Measurements from ENCODE around the gene TTC7B.

GRCh38 chr14:90587252-90587910 lies 228.8 kb downstream of the TTC7B start:
- TF ChIP-seq, protein P1, sequence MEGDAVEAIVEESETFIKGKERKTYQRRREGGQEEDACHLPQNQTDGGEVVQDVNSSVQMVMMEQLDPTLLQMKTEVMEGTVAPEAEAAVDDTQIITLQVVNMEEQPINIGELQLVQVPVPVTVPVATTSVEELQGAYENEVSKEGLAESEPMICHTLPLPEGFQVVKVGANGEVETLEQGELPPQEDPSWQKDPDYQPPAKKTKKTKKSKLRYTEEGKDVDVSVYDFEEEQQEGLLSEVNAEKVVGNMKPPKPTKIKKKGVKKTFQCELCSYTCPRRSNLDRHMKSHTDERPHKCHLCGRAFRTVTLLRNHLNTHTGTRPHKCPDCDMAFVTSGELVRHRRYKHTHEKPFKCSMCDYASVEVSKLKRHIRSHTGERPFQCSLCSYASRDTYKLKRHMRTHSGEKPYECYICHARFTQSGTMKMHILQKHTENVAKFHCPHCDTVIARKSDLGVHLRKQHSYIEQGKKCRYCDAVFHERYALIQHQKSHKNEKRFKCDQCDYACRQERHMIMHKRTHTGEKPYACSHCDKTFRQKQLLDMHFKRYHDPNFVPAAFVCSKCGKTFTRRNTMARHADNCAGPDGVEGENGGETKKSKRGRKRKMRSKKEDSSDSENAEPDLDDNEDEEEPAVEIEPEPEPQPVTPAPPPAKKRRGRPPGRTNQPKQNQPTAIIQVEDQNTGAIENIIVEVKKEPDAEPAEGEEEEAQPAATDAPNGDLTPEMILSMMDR (optimal IDR thresholded peaks at IDR 0.05 in 1 of 3, IDR thresholded peaks at IDR 0.05 in 1 of 3, conservative IDR thresholded peaks at IDR 0.05 in 1 of 3; ENCODE audit: extremely low read depth in 1 of 3, insufficient read depth in 2 of 3, low read length in 3 of 3), result no peak
- TF ChIP-seq EZH2 (IDR thresholded peaks at IDR 0.05; ENCODE audit: low read length), result no peak

All from keratinocyte (primary cell).